GM19467 (cell line): ENCODE data around the gene GTPBP2.

Experiments used
- ATAC-seq: cut with Tn5 transposase; IDR thresholded peaks from one replicate; pipeline ENCODE4 v1.9.1; 2021; ENCODE audit warnings: mild to moderate bottlenecking, moderate library complexity; ENCODE audit not compliant: unreplicated experiment

Gene GTPBP2, protein sequence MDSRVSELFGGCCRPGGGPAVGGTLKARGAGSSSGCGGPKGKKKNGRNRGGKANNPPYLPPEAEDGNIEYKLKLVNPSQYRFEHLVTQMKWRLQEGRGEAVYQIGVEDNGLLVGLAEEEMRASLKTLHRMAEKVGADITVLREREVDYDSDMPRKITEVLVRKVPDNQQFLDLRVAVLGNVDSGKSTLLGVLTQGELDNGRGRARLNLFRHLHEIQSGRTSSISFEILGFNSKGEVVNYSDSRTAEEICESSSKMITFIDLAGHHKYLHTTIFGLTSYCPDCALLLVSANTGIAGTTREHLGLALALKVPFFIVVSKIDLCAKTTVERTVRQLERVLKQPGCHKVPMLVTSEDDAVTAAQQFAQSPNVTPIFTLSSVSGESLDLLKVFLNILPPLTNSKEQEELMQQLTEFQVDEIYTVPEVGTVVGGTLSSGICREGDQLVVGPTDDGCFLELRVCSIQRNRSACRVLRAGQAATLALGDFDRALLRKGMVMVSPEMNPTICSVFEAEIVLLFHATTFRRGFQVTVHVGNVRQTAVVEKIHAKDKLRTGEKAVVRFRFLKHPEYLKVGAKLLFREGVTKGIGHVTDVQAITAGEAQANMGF

GRCh38 chr6:43629104-43629504 lies at the start of gene GTPBP2:
Gene GTPBP2 (minus strand): TSS chr6:43629264. CDS start chr6:43629162, 102 bp downstream.
- peak; percentile 82 for ATAC-seq

DNA sequence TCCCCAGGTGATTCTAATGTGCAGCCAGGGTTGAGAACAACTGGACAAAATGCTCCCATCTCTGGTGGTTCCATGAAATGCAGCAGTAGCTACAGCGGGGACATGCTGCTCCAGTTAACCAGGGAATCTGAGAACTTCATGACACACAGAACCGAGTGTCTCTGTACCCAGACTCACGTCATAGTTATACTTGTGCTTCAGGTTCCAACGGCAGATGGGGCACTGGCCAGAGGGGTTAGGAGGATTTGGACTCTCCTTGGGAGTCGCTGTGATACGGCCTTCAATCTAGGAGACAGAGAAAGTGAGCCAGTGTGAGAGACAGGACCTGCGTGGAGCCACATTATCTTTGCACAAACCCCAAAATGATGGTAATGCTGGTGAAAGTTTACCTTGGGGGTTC lies 49.3 kb upstream of the GTPBP2 start:
- ATAC-seq, result no peak

DNA sequence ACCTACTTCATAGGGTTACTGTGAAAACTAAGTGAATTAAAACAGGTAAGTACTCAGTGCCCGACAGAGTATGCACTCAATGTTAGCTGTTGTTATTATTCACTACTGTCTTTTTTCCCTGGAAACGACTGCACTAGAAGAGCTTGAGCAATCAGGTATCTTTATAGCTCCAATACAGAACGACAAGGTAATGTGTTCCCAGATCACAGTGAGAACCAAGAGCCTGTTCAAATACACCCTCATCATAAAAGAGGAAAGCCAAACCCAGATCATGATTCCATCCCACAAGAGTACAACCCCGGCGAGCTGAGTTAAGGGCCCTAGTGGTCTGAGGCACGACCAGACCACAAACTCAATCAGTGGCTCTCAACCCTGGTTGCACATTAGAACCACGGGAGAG lies 48.7 kb upstream of the GTPBP2 start:
- ATAC-seq, result no peak

DNA sequence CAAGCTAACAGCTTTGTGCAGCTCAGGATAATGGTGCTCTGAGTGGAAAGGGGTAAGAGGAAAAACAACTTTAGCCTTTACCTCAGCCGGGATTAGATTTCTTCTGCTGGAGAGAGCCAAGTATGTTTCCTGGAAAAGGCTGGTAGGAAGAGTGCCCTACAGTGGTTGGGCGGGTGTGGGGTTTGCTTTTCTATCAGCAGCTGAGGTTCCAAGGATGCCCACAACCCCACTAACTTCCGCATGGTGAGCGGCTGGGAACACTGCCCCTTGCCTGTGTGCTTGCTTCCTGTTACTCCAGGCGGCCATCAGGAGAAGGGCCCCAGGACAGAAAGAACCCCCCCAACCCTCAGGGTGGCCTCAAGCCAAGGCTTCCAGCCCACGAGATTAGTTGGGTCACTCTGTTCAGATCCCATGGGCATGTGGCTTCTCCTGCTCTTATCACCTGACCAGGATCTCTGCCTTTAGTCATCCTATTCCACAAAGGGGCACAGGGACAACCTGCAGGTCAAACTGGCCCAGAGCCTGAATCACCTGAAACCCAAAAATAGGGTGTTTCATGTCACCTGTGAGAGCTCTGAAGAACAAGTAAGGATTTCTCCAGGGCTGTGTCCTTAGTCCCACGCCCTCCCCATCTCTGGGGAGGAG lies 48.0 kb upstream of the GTPBP2 start:
- no peak for ATAC-seq

DNA sequence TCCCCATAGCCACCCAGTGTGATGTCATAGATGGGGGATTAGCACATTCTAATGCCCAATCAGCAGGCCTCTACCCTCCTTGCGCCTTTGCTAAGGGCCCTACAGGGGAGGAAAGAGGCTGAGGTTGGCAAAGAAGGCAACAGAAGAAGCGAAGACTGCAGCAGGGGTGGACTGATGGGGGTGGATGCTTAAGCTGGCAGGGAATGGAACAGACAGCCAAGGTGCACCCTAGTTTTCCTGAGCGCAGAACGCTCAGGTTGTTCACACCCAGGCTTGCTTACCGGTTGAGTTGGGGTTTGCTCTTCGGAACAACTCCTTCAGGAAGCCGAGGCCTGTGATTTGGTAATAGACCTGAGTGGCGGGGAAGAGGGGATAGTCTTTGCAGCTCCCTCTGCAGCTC lies 45.9 kb upstream of the GTPBP2 start:
- no peak for ATAC-seq

- no peak for ATAC-seq
These were observed 45.2 kb upstream of the GTPBP2 start for GRCh38 chr6:43674291-43674690.

GRCh38 chr6:43673444-43674084 lies 44.5 kb upstream of the GTPBP2 start:
- ATAC-seq, result no peak

DNA sequence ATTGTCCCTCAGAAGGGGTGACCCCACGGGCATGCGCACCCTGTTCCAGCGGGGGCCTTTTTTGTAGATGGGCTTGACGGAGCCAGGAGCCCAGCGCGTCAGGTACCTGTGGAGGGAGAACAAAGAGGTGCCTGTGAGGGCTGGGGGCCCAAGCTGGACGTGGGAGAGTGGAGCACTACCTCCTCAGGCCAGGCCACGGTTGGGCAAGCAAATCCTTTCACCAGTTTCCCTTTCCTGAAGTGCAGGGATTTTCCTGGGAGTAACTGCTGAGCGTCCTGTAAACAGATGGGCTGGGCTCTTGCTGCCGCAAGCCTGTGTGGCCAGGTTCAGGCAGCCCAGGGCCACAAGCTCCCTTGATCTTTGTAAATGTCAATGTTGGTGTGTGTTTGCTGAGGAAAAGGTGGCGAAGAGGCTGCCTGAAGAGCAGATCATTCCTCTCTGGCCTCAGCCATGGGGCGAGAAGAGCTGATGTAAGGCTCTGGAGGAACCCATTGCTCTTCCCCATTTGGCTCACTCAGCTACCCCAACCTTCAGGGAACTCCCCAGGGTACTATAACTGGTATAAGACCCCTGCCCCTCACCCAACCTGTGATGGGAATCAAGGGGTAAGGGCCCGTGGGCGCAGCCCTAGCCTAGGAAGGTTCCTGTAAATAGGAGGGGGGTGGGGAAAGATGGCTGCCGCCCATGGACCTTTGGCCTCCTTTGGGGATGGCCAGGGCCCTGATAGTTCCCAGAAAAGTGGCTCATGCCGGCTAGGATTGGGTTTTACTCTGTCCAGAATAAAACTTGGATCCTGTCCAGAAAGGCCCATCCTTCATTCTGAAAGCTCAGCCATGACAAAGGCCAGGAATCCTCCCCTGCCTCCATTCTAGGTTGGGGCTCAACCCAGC lies 43.0 kb upstream of the GTPBP2 start:
- no peak for ATAC-seq

DNA sequence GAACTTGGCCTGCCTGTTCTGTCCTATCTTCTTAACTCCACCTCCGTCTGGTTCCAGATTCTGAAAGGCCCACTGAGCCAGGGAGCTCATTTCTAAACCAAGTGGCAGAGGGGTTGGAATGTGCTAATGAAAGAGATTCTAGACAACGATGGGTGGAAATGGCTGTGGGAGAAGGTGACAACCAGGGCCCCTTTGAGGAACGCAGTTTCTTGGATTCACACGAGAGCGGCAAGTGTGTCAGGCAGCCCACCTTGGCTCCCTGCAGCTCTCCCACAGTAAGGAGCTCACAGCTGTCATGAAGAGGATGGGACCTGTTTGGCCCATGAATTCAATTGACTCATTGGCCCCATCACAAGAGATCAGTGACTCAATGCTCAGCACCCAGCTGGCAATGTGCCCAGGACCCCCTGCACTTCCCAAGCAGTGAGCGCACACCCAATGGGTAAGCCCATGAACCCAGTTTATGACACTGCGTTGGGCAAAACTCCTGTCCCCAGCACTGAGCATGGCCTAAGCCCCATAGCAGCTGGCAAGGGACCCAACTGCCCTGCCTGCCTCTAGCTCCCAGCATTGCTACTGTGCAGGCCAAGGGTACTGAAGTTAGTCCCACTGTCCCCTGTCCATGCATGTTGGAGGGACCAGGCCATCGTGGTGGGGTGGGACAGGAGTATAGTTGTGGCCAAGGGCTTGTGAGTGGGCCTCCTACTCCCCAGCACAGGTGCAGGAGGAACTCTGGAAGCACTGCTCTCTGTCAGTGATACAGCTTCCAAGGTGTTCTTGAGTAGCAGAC lies 42.1 kb upstream of the GTPBP2 start:
- ATAC-seq, result no peak

- no peak for ATAC-seq
These were observed 41.5 kb upstream of the GTPBP2 start for GRCh38 chr6:43670623-43670986.

- no peak for ATAC-seq
These were observed 41.0 kb upstream of the GTPBP2 start for GRCh38 chr6:43669922-43670622.

- ATAC-seq, result no peak
These were observed 40.2 kb upstream of the GTPBP2 start for GRCh38 chr6:43669050-43669921.

DNA sequence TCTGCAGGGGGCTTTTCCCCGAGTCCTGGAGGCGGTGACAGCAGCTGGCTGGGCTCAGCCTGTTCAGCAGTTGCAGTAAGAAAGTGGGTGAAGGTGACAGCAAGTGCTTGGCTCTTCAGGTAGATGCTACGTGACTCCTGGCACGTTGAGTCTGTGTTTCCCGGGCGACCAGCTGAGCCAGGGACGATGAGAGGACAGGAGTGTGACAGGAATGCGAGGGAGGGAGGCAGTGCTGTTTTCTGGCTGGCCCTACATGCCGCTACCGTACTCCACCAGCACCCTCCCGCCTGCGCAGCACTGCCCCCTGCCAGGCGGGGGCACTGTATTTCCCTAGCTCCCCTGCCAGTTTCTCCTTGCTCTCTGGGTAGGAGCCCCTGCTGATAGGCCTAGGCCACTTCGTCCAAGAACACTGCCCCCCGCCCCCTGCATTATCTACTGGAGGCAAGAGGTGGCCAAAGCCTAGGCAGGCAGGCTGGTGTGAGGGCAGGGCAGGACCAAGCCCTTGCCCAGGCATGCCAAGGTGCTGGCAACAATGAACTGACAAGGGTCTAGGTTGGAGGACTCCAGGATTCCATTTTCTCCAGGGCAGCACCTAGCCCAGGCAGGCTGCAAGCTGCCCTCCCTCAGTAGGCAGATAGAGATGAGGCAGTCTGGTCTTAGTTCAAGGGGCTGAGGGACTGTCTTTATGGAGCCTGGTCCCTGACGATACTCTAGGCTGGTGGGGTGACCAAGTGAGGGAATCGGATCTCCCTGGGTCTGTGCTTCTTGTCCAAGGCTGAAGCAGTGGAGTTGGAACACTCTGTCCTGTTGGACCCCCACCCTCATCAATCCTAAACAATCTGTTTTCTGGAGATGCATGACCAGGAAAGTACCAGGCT lies 39.3 kb upstream of the GTPBP2 start:
- no peak for ATAC-seq

DNA sequence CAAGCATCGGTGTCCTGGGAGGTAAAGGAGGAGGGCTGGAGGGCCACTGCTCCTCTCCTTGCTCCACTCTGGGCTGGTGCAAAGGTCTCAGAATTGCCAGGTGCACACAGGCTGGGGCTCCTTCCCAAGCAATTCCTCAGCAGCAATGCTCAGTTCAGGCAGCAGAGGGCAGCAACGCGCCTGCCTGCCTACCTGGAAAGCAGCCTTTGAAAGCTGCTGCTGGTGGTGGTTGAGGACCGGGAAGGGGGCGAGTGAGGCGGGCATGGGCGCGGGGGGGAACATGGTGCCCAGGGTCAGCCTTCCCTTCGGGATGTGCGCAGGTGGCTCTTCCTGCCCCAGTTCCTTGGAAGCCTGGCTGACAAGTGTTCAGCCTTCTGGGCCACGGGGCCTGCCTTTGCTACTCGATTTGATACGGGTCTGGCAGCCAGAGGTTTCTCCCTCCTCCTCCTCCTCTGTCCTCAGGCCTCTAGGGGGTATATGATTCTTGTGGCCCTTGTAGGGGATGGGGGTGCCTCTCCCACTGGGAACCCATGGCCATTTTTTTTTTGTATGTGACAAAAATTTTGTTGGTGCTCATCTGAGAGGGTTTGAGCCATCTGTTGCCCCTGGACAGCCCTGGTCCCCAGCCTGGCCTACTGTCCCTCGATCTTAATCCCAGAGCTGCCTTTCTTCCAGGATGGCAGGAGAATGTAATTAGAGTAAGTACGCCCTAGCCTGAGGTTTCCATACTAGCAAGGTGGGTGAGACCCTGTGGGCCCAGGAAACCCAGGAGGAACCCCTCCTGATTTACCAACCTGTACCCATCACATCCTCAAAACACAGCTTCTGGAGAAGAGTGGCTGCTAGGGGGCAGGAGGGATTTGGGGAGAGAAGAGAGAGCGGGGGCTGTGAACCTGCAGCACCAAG lies 38.4 kb upstream of the GTPBP2 start:
- no peak for ATAC-seq

DNA sequence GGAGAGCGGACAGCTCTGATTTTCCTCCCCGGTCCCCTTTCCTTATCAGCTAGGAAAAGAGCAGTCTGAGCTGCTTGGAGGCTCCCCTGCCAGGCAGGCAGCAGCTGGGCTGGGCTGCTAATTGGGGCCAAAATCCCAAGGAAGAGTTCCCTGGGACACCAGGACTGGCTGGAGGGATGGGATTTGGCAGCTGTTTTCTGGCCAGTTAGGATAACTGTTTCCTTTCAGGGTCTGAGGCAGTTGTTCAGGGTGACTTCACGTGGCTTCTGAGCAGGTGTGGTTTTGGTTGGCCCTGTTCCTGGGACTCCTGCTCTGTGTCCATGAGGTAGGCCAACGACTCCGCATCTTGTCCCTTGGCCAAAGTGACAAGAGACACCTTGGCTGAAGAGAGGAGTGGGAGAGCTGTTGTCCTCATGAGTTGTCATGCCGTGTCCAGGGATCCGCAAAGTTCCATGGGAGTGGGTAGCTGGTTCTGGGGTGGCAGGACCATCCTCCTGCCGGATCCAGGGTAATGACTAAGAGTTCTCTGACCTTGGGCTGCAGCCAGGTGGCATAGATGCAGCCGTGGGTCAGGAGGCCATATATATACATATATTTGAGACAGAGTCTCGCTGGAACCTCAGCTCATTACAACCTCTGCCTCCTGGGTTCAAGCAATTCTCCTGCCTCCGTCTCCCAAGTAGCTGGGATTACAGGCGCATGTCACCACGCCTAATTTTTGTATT lies 37.3 kb upstream of the GTPBP2 start:
- ATAC-seq, result no peak

- ATAC-seq, result no peak
These were observed 36.3 kb upstream of the GTPBP2 start for GRCh38 chr6:43665376-43665775.
